Cardiac muscle cell (in vitro differentiated cells and primary cell): Measurements from ENCODE around the gene STON1. TPM values are rescaled to one million over a fixed set of nuclear protein-coding genes. Genes with fewer than 3 reads are reported as not detected.

ENCODE experiments used
- DNase-seq, 2 donors: peaks; one replicate each; pipeline versions ENCODE4 v3.0.0 to v3.0.0-alpha.2; 2010 to 2017; ENCODE audit warnings: low read depth in 1 of 2, low spot score in 1 of 2
- H3K27ac ChIP-seq: fragments of 200-600 bp; sonication (generic); 2 replicates; pipeline ENCODE4 v1.5.1; 2016
- H3K27me3 ChIP-seq: fragments of 200-600 bp; sonication (generic); 2 replicates; pipeline ENCODE4 v1.6.0; 2016; ENCODE audit warnings: control low read depth
- H3K36me3 ChIP-seq: fragments of 200-600 bp; sonication (generic); 2 replicates; pipeline ENCODE4 v1.5.1; 2016; ENCODE audit warnings: control low read depth
- H3K4me1 ChIP-seq: fragments of 200-600 bp; sonication (generic); 2 replicates; pipeline ENCODE4 v1.8.1; 2017; ENCODE audit warnings: low read depth, mild to moderate bottlenecking, mixed run types
- H3K4me3 ChIP-seq: fragments of 200-600 bp; sonication (generic); 2 replicates; pipeline ENCODE4 v1.5.1; 2016; ENCODE audit warnings: mild to moderate bottlenecking
- H3K9me3 ChIP-seq: fragments of 200-600 bp; sonication (generic); 2 replicates; pipeline ENCODE4 v1.5.1; 2017; ENCODE audit warnings: low read depth, mild to moderate bottlenecking, control low read depth
- CTCF ChIP-seq: IDR thresholded peaks from 2 replicates; pipeline ENCODE4 v1.5.1; 2012; ENCODE audit warnings: low read depth, mild to moderate bottlenecking, low read length
- polyA plus RNA-seq: library from polyadenylated mRNA; unstranded; fragments of >200 nt; fragmentation: Nextera tagmentation; extraction: Ambion mirVana; gene quantifications from 2 replicates; pipeline ENCODE4 v1.2.1, GENCODE V29; 2016
- total RNA-seq: library from RNA; depleted of rRNA; stranded (reverse); fragments of >200 nt; gene quantifications from 2 replicates; pipeline ENCODE4 v1.2.3, GENCODE V29; 2016

The STON1 gene
- total and polyA plus RNA-seq, 2 experiments from 2014 or later, result 4.9 to 9.5 TPM

- Histone ChIP-seq H3K36me3 (peaks cover 9% of the 10 kb centered on the region), H3K27me3 (no peaks in the 10 kb centered on the region), H3K4me3 (no peak overlapping the region), H3K27ac (no peak overlapping the region), H3K4me1 (no peaks in the 10 kb centered on the region), H3K9me3 (no peaks in the 10 kb centered on the region)
- no peak for TF ChIP-seq CTCF
- peak in 1 of 2 donors; percentile 94 for DNase-seq
These were observed 46.0 kb upstream of the STON1 start for GRCh38 chr2:48483916-48484315.

- Histone ChIP-seq H3K27me3 (no peaks in the 10 kb centered on the region), H3K36me3 (peaks cover 13% of the 10 kb centered on the region), H3K4me3 (no peak overlapping the region), H3K9me3 (no peaks in the 10 kb centered on the region), H3K27ac (no peak overlapping the region), H3K4me1 (no peaks in the 10 kb centered on the region)
- no peak for DNase-seq
- no peak for TF ChIP-seq CTCF
These were observed 41.4 kb upstream of the STON1 start for GRCh38 chr2:48488545-48488944.

GRCh38 chr2:48496849-48497248 lies 33.1 kb upstream of the STON1 start:
- no peak for TF ChIP-seq CTCF
- Histone ChIP-seq H3K4me1 (no peaks in the 10 kb centered on the region), H3K27me3 (no peaks in the 10 kb centered on the region), H3K9me3 (no peaks in the 10 kb centered on the region), H3K4me3 (no peak overlapping the region), H3K36me3 (peaks cover 16% of the 10 kb centered on the region), H3K27ac (no peak overlapping the region)
- peak in 1 of 2 donors; percentile 79 for DNase-seq

- Histone ChIP-seq H3K4me1 (peaks cover 11% of the 10 kb centered on the region), H3K36me3 (peaks cover 4% of the 10 kb centered on the region), H3K27me3 (no peaks in the 10 kb centered on the region), H3K27ac (no peak overlapping the region), H3K9me3 (no peaks in the 10 kb centered on the region), H3K4me3 (no peak overlapping the region)
- DNase-seq, result peak in 1 of 2 donors; percentile 81
- no peak for TF ChIP-seq CTCF
These were observed 25.2 kb upstream of the STON1 start for GRCh38 chr2:48504647-48505327.

GRCh38 chr2:48507111-48507510 lies 22.8 kb upstream of the STON1 start:
- Histone ChIP-seq H3K4me1 (peaks cover 11% of the 10 kb centered on the region), H3K27ac (no peak overlapping the region), H3K9me3 (no peaks in the 10 kb centered on the region), H3K4me3 (no peak overlapping the region), H3K36me3 (peaks cover 10% of the 10 kb centered on the region), H3K27me3 (no peaks in the 10 kb centered on the region)
- no peak for TF ChIP-seq CTCF
- no peak for DNase-seq
